GM18870 (cell line): Measurements from ENCODE around the gene POU2F1.

ENCODE experiments used
- ATAC-seq: cut with Tn5 transposase; IDR thresholded peaks from one replicate; pipeline ENCODE4 v1.9.1; 2021; ENCODE audit warnings: moderate library complexity; ENCODE audit not compliant: unreplicated experiment

POU2F1 gene

GRCh38 chr1:167220537-167221125 is at the start of gene POU2F1:
Gene POU2F1, plus strand, starts transcription at chr1:167220886. Its CDS starts 12 bp downstream, at chr1:167220898.
- ATAC-seq = peak; percentile 49

GRCh38 chr1:167171286-167171929 is 49.3 kb upstream of the POU2F1 start:
- ATAC-seq = no peak

GRCh38 chr1:167173516-167174184 is 47.0 kb upstream of the POU2F1 start:
- no peak for ATAC-seq

- ATAC-seq = no peak
These were observed 44.8 kb upstream of the POU2F1 start for GRCh38 chr1:167175901-167176300.

GRCh38 chr1:167178831-167179230 is 41.9 kb upstream of the POU2F1 start:
- no peak for ATAC-seq

GRCh38 chr1:167182571-167183320 is 37.9 kb upstream of the POU2F1 start:
- no peak for ATAC-seq

- ATAC-seq = no peak
These were observed 36.6 kb upstream of the POU2F1 start for GRCh38 chr1:167184081-167184480.

- ATAC-seq = no peak
These were observed 35.6 kb upstream of the POU2F1 start for GRCh38 chr1:167185062-167185461.

GRCh38 chr1:167185974-167186657 is 34.6 kb upstream of the POU2F1 start:
- no peak for ATAC-seq

GRCh38 chr1:167186771-167187170 is 33.9 kb upstream of the POU2F1 start:
- ATAC-seq = no peak

GRCh38 chr1:167190747-167191237 is 29.9 kb upstream of the POU2F1 start:
- no peak for ATAC-seq

GRCh38 chr1:167191958-167192357 is 28.7 kb upstream of the POU2F1 start:
- ATAC-seq = no peak

- no peak for ATAC-seq
These were observed 26.5 kb upstream of the POU2F1 start for GRCh38 chr1:167194182-167194581.

- ATAC-seq = no peak
These were observed 24.5 kb upstream of the POU2F1 start for GRCh38 chr1:167196166-167196565.

GRCh38 chr1:167197236-167197635 is 23.4 kb upstream of the POU2F1 start:
- ATAC-seq = no peak

- no peak for ATAC-seq
These were observed 23.0 kb upstream of the POU2F1 start for GRCh38 chr1:167197692-167198091.

GRCh38 chr1:167198518-167199133 is 22.1 kb upstream of the POU2F1 start:
- no peak for ATAC-seq

GRCh38 chr1:167199656-167200055 is 21.0 kb upstream of the POU2F1 start:
- no peak for ATAC-seq

GRCh38 chr1:167200272-167200671 is 20.4 kb upstream of the POU2F1 start:
- ATAC-seq = no peak

- no peak for ATAC-seq
These were observed 19.9 kb upstream of the POU2F1 start for GRCh38 chr1:167200749-167201148.
